Activated T-cell treated with anti-CD3 and anti-CD28 coated beads, Interleukin-2, amount 50 U/mL, for 4 hours (primary cell): ENCODE data around the gene NDUFA13. TPM values are rescaled to one million over a fixed set of nuclear protein-coding genes. Genes with fewer than 3 reads are reported as not detected.
A peak's percentile ranks its signal among the peaks of the same experiment; 100 is the strongest.

Experiments
- ATAC-seq, 2 donors: fragments of 200-7000 bp; cut with Tn5 transposase; one replicate each; pipeline ENCODE4 v1.10.0; 2021
- DNase-seq: peaks from one replicate; pipeline ENCODE4 v3.0.0-alpha.2; 2020
- H3K27me3 Mint-ChIP-seq: one replicate; pipeline ENCODE4 v1.8.0; 2021; ENCODE audit warnings: low read depth, mixed read lengths
- H3K36me3 Mint-ChIP-seq: one replicate; pipeline ENCODE4 v1.8.0; 2022; ENCODE audit warnings: mixed read lengths; ENCODE audit not compliant: insufficient read depth
- H3K4me1 Mint-ChIP-seq: one replicate; pipeline ENCODE4 v1.8.0; 2021; ENCODE audit warnings: low read depth, mixed read lengths
- H3K4me3 Mint-ChIP-seq: one replicate; pipeline ENCODE4 v1.8.0; 2021; ENCODE audit warnings: mild to moderate bottlenecking, moderate library complexity, mixed read lengths
- H3K9me3 Mint-ChIP-seq: one replicate; pipeline ENCODE4 v1.8.0; 2021; ENCODE audit warnings: mixed read lengths
- total RNA-seq, 3 donors: library from RNA; stranded (reverse); gene quantifications; one replicate each; pipeline ENCODE4 v1.2.1, GENCODE V29; 2021

Gene NDUFA13
- total RNA-seq, 3 donors from 2014 or later: 431 to 445 (median 436) TPM

DNA sequence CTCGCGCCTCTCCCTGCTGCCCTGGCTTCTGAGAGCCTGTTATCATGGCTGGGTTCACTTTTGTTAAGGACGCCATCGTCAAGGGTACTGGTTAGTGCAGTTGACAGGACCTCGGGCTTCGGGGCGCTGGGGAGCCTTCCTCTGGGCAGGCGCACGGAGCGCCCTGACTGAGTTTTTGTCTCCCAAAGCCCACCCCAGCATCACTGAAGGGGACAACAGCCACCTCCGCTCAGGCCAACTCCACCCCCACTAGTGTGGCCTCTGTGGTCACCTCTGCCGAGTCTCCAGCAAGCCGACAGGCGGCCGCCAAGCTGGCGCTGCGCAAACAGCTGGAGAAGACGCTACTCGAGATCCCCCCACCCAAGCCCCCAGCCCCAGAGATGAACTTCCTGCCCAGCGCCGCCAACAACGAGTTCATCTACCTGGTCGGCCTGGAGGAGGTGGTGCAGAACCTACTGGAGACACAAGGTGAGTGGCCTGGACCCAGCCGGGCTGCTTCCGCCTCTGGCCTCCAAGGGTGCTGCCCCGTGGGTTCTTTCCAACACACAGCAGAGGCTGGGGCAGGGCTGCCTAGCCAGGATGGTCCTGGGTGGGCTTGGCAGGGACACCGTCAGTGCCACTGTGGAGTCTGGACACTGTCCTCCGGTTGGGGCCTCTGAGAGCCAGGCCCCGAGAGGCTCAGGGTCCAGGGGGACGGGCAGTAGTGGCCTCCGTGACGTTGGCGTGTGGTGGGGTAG, 17.6 kb upstream of the NDUFA13 start:
- Mint-ChIP-seq H3K4me3 (no peak overlapping the region), H3K27me3 (no peaks in the 10 kb centered on the region), H3K4me1 (peaks cover 2% of the 10 kb centered on the region), H3K36me3 (peaks cover 34% of the 10 kb centered on the region), H3K9me3 (no peaks in the 10 kb centered on the region)
- no peak for DNase-seq
- no peak for ATAC-seq

GRCh38 chr19:19499272-19499995, 16.6 kb upstream of the NDUFA13 start:
- Mint-ChIP-seq H3K4me1 (no peaks in the 10 kb centered on the region), H3K4me3 (no peak overlapping the region), H3K27me3 (no peaks in the 10 kb centered on the region), H3K9me3 (no peaks in the 10 kb centered on the region), H3K36me3 (peaks cover 40% of the 10 kb centered on the region)
- ATAC-seq (no peak), DNase-seq (no peak)

DNA sequence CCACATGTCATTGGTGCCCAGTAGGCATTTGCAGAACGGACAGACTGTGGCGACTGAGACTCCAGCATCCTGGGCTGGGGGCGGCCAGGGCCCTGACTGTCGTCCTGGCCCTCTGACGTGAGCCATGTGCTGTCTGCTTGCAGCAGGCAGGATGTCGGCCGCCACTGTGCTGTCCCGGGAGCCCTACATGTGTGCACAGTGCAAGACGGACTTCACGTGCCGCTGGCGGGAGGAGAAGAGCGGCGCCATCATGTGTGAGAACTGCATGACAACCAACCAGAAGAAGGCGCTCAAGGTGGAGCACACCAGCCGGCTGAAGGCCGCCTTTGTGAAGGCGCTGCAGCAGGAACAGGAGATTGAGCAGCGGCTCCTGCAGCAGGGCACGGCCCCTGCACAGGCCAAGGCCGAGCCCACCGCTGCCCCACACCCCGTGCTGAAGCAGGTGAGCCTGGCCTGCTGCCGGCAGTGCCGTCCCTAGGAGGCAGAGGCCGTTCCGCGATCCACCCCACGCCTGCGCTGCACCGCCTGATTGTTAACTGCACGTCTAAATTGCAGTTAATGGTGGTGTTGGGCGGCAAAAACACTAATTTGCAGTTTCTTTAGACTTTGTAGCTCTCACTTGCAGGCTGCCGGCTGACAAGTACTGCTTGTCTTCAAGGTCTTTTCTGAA, 14.9 kb upstream of the NDUFA13 start:
- no peak for ATAC-seq
- no peaks in the 10 kb centered on the region for H3K9me3 Mint-ChIP-seq
- no peaks in the 10 kb centered on the region for H3K4me1 Mint-ChIP-seq
- no peak for DNase-seq
- no peak overlapping the region for H3K4me3 Mint-ChIP-seq
- no peaks in the 10 kb centered on the region for H3K27me3 Mint-ChIP-seq
- peaks cover 34% of the 10 kb centered on the region for H3K36me3 Mint-ChIP-seq

DNA sequence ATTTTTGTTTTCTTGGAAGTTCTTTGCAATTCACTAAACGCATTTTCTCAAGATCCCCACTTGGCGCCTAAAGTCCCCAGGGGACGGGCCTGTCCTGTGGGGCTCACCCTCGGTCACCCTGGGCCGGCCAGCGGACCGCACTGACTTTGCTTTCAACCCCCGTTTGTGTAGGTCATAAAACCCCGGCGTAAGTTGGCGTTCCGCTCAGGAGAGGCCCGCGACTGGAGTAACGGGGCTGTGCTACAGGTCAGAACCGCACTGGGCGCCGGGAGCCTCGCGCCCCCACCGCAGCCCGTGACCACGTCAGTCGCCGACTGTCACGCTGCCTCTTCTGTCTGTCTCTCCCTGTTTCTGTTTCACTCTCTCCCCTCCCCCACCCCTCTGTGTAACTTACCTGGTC, 14.2 kb upstream of the NDUFA13 start:
- Mint-ChIP-seq H3K4me3 (no peak overlapping the region), H3K9me3 (no peaks in the 10 kb centered on the region), H3K36me3 (peaks cover 35% of the 10 kb centered on the region), H3K4me1 (no peaks in the 10 kb centered on the region), H3K27me3 (no peaks in the 10 kb centered on the region)
- ATAC-seq (no peak), DNase-seq (no peak)

- Mint-ChIP-seq H3K9me3 (no peaks in the 10 kb centered on the region), H3K27me3 (no peaks in the 10 kb centered on the region), H3K4me1 (no peaks in the 10 kb centered on the region), H3K4me3 (no peak overlapping the region), H3K36me3 (peaks cover 35% of the 10 kb centered on the region)
- DNase-seq (no peak), ATAC-seq (no peak)
Measured at GRCh38 chr19:19502281-19502680, 13.7 kb upstream of the NDUFA13 start.

- H3K36me3 Mint-ChIP-seq: peaks cover 35% of the 10 kb centered on the region
Measured at GRCh38 chr19:19502808-19503602, 13.0 kb upstream of the NDUFA13 start.

DNA sequence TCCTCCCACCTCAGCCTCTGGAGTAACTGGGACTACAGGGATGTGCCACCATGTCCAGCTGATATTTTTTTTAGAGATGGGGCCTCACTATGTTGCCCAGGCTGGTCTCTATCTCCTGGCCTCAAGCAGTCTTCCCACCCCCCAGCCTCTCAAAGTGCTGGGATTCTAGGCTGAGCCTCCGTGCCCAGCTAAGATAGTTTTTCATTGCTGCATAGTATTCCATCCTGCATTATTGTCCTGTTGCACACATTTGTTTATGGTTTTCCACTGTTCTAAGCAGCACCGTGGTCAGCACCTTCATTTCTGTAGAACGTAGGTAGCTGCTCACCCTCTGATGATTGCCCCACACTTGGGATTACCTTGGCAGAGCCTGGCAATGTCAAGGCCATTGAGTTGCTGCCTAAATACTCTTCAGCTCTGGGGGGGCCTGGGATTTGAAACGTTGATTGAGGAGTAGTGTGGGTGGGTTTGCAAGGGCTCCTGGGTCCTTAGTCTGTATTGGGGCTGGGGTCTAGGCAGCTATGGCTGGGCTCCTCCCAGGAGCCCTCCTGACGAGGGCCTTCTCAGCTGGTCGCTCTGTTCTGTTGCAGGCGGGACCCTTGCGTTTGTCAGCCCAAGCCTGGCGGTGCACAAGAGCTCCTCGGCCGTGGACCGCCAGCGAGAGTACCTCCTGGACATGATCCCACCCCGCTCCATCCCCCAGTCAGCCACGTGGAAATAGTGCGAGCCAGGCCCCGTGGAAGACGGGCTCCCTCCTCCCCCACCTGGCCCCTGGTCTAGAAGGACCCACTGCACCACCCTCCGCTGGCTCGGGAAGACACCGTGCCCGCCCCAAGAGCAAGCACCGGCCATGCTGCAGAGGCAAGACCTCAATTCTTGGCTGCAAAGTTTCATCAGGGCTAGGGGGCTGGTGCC, 11.0 kb upstream of the NDUFA13 start:
- H3K4me3 Mint-ChIP-seq: no peak overlapping the region
- ATAC-seq (no peak), DNase-seq (no peak)
- H3K4me1 Mint-ChIP-seq: no peaks in the 10 kb centered on the region
- no peaks in the 10 kb centered on the region for H3K9me3 Mint-ChIP-seq
- H3K27me3 Mint-ChIP-seq: no peaks in the 10 kb centered on the region
- peaks cover 35% of the 10 kb centered on the region for H3K36me3 Mint-ChIP-seq

More at GRCh38 chr19:19502808-19503602, 13.0 kb upstream of the NDUFA13 start:
- H3K9me3 Mint-ChIP-seq: no peaks in the 10 kb centered on the region
- ATAC-seq (no peak), DNase-seq (no peak)
- H3K4me1 Mint-ChIP-seq: no peaks in the 10 kb centered on the region
- no peaks in the 10 kb centered on the region for H3K27me3 Mint-ChIP-seq
- H3K4me3 Mint-ChIP-seq: no peak overlapping the region

DNA sequence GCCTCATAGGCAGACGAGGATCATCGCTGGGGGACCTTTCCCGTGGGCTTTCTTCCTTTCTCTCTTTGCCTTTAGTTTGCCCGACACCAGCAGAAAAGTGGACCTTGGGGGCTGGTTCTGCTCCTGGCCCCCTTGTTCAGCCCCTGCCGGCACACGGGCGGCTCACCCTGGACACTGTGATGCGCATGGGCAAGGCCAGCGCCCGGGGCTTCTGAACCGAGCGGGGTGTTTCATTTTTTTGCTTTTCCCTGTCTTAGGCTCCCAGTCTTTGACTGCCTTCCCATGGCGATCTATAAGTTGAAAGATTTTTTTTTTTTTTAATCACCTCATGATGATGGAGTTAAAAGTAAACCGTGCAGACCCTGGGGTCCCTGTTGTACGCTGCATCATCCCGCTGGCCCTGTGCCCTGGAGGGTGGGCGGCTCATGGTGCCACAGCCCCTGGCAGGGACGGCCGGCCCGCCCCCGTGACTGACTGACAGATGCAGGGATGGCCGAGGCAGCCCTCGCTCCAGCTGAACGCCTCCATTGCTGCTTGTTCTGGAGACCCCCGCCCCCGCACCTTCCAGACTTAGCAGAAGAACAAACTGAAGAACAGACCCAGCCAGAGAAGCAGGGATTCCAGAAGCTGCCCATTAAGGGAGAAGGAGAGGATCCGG, 10.2 kb upstream of the NDUFA13 start:
- H3K27me3 Mint-ChIP-seq: no peaks in the 10 kb centered on the region
- peaks cover 35% of the 10 kb centered on the region for H3K36me3 Mint-ChIP-seq
- ATAC-seq (no peak), DNase-seq (no peak)
- no peaks in the 10 kb centered on the region for H3K9me3 Mint-ChIP-seq
- H3K4me3 Mint-ChIP-seq: no peak overlapping the region
- H3K4me1 Mint-ChIP-seq: no peaks in the 10 kb centered on the region

GRCh38 chr19:19506592-19506991, 9.4 kb upstream of the NDUFA13 start:
- H3K36me3 Mint-ChIP-seq: peaks cover 31% of the 10 kb centered on the region
- ATAC-seq: no peak
- no peaks in the 10 kb centered on the region for H3K27me3 Mint-ChIP-seq
- no peaks in the 10 kb centered on the region for H3K9me3 Mint-ChIP-seq
- no peak overlapping the region for H3K4me3 Mint-ChIP-seq
- no peaks in the 10 kb centered on the region for H3K4me1 Mint-ChIP-seq
- no peak for DNase-seq

GRCh38 chr19:19507354-19507753, 8.7 kb upstream of the NDUFA13 start:
- no peaks in the 10 kb centered on the region for H3K27me3 Mint-ChIP-seq
- ATAC-seq: no peak
- no peaks in the 10 kb centered on the region for H3K9me3 Mint-ChIP-seq
- peaks cover 25% of the 10 kb centered on the region for H3K36me3 Mint-ChIP-seq
- no peak overlapping the region for H3K4me3 Mint-ChIP-seq
- H3K4me1 Mint-ChIP-seq: no peaks in the 10 kb centered on the region
- no peak for DNase-seq

DNA sequence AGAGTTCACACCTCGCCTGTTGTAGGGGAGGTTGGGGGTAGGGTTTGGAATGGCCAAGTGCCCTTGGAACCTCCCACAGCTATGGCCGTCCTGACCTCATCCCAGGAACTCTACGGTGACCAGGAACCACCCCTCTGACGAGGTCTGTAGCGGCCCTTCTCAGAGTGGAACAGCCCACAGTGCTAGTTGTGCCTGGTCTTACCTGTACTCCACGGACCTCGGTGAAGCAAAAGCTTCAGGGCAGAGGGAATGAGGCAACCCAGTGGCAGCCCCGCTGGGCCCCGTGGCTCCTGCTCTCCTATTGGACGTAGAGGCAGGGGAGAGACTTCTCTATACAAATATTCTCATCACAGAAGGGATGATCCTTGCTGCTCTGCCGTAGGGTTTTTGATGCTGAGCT, 7.8 kb upstream of the NDUFA13 start:
- DNase-seq (no peak), ATAC-seq (peak; percentile 9 to 16)
- no peak overlapping the region for H3K4me3 Mint-ChIP-seq
- H3K9me3 Mint-ChIP-seq: no peaks in the 10 kb centered on the region
- no peaks in the 10 kb centered on the region for H3K4me1 Mint-ChIP-seq
- no peaks in the 10 kb centered on the region for H3K27me3 Mint-ChIP-seq
- H3K36me3 Mint-ChIP-seq: peaks cover 18% of the 10 kb centered on the region

- Mint-ChIP-seq H3K4me1 (no peaks in the 10 kb centered on the region), H3K36me3 (peaks cover 8% of the 10 kb centered on the region), H3K9me3 (no peaks in the 10 kb centered on the region), H3K4me3 (no peak overlapping the region), H3K27me3 (no peaks in the 10 kb centered on the region)
- ATAC-seq (no peak), DNase-seq (no peak)
Measured at GRCh38 chr19:19510432-19510831, 5.6 kb upstream of the NDUFA13 start.

- Mint-ChIP-seq H3K27me3 (no peaks in the 10 kb centered on the region), H3K36me3 (no peaks in the 10 kb centered on the region), H3K4me3 (no peak overlapping the region), H3K4me1 (peaks cover 12% of the 10 kb centered on the region), H3K9me3 (no peaks in the 10 kb centered on the region)
- ATAC-seq: no peak
- no peak for DNase-seq
Measured at GRCh38 chr19:19513682-19514081, 2.3 kb upstream of the NDUFA13 start.
